DOHH2 (cell line): ENCODE data around the gene ITGB4.

Experiments used
- H3F3A ChIP-seq: fragments of 200-600 bp; sonication (generic), shearing (Covaris generic); 2 replicates; pipeline ENCODE4 v1.6.0; 2016; ENCODE audit warnings: antibody characterized with exemption, mild to moderate bottlenecking; ENCODE audit not compliant: control insufficient read depth, insufficient read depth
- H3K27ac ChIP-seq: fragments of 200-600 bp; sonication (generic); 2 replicates; pipeline ENCODE4 v1.5.1; 2014; ENCODE audit warnings: low read depth, mild to moderate bottlenecking, low read length, moderate library complexity
- H3K27me3 ChIP-seq: fragments of 200-600 bp; sonication (generic); 2 replicates; pipeline ENCODE4 v1.6.1; 2014; ENCODE audit warnings: mild to moderate bottlenecking, low read length, mixed read lengths; ENCODE audit not compliant: control insufficient read depth
- H3K36me3 ChIP-seq: fragments of 200-600 bp; sonication (generic); 2 replicates; pipeline ENCODE4 v1.6.1; 2014; ENCODE audit warnings: mild to moderate bottlenecking, low read length, moderate library complexity, mixed read lengths; ENCODE audit not compliant: control insufficient read depth
- H3K4me1 ChIP-seq: fragments of 200-600 bp; sonication (generic); 2 replicates; pipeline ENCODE4 v1.6.1; 2014; ENCODE audit warnings: mild to moderate bottlenecking, low read length, mixed read lengths; ENCODE audit not compliant: control insufficient read depth
- H3K4me2 ChIP-seq: fragments of 200-600 bp; sonication (generic); 2 replicates; pipeline ENCODE4 v1.6.0; 2014; ENCODE audit warnings: mild to moderate bottlenecking, low read length, moderate library complexity
- H3K4me3 ChIP-seq: fragments of 200-600 bp; sonication (generic); 2 replicates; pipeline ENCODE4 v1.5.1; 2014; ENCODE audit warnings: mild to moderate bottlenecking, low read length, mixed read lengths
- H3K79me2 ChIP-seq: fragments of 200-600 bp; sonication (generic); 2 replicates; pipeline ENCODE4 v1.6.1; 2014; ENCODE audit warnings: mild to moderate bottlenecking, low read length, mixed read lengths; ENCODE audit not compliant: control insufficient read depth
- H3K9me2 ChIP-seq: fragments of 200-600 bp; sonication (generic); replicated peaks from 2 replicates; pipeline ENCODE4 v1.6.1; 2014; ENCODE audit warnings: mild to moderate bottlenecking, low read length, mixed read lengths; ENCODE audit not compliant: control insufficient read depth
- H3K9me3 ChIP-seq: fragments of 200-600 bp; sonication (generic); 2 replicates; pipeline ENCODE4 v1.6.1; 2014; ENCODE audit warnings: antibody characterized with exemption, low read length, mixed read lengths; ENCODE audit not compliant: control insufficient read depth, insufficient read depth
- H4K20me1 ChIP-seq: fragments of 200-600 bp; sonication (generic); 2 replicates; pipeline ENCODE4 v1.6.0; 2014; ENCODE audit warnings: low read depth, mild to moderate bottlenecking, antibody characterized with exemption, low read length, moderate library complexity; ENCODE audit not compliant: control insufficient read depth, insufficient read depth
- CTCF ChIP-seq: fragments of 200-600 bp; sonication (generic); IDR thresholded peaks from one replicate; pipeline ENCODE4 v1.5.1; 2014; ENCODE audit warnings: antibody characterized with exemption, mild to moderate bottlenecking, low read depth, low read length; ENCODE audit not compliant: poor library complexity, severe bottlenecking
- EZH2phosphoT487 ChIP-seq: fragments of 200-600 bp; sonication (generic); IDR thresholded peaks from 2 replicates; pipeline ENCODE4 v1.6.1; 2017; ENCODE audit warnings: borderline replicate concordance, mild to moderate bottlenecking, antibody characterized with exemption, low read length, moderate library complexity, mixed read lengths

The ITGB4 gene

GRCh38 chr17:75762513-75763268 is 41.4 kb downstream of the ITGB4 start:
- TF ChIP-seq EZH2phosphoT487 (no peak), CTCF (no peak)
- Histone ChIP-seq H3K27ac (no peak overlapping the region), H3K36me3 (peaks cover 6% of the 10 kb centered on the region; the same call in 1 of the 2 replicates), H3K4me1 (peaks cover 22% of the 10 kb centered on the region), H3K27me3 (peaks cover 3% of the 10 kb centered on the region; the same call in 1 of the 2 replicates), H3K9me3 (no peaks in the 10 kb centered on the region), H3F3A (no peaks in the 10 kb centered on the region), H4K20me1 (no peaks in the 10 kb centered on the region), H3K4me3 (no peak overlapping the region), H3K9me2 (no peaks in the 10 kb centered on the region), H3K4me2 (no peak overlapping the region), H3K79me2 (peaks cover 10% of the 10 kb centered on the region)

- Histone ChIP-seq H3F3A (no peaks in the 10 kb centered on the region), H3K4me3 (no peak overlapping the region), H3K4me2 (no peak overlapping the region; the same call in 1 of the 2 replicates), H4K20me1 (no peaks in the 10 kb centered on the region), H3K27me3 (peaks cover 3% of the 10 kb centered on the region; the same call in 1 of the 2 replicates), H3K79me2 (peaks cover 10% of the 10 kb centered on the region), H3K36me3 (peaks cover 6% of the 10 kb centered on the region; the same call in 1 of the 2 replicates), H3K9me3 (no peaks in the 10 kb centered on the region), H3K9me2 (no peaks in the 10 kb centered on the region), H3K4me1 (peaks cover 22% of the 10 kb centered on the region), H3K27ac (no peak overlapping the region)
- TF ChIP-seq CTCF (no peak), EZH2phosphoT487 (no peak)
Observed at GRCh38 chr17:75763269-75763607, 42.0 kb downstream of the ITGB4 start.

- H3K27ac ChIP-seq: 0 out of 2 replicates have a peak overlapping the region, but pooled peaks have one; percentile 32
- peaks cover 10% of the 10 kb centered on the region for H3K79me2 ChIP-seq
- no peaks in the 10 kb centered on the region for H4K20me1 ChIP-seq
- H3K36me3 ChIP-seq: peaks cover 6% of the 10 kb centered on the region; the same call in 1 of the 2 replicates
- H3K4me1 ChIP-seq: peaks cover 22% of the 10 kb centered on the region
- H3K4me3 ChIP-seq: peak overlapping the region; percentile 95
- no peaks in the 10 kb centered on the region for H3K9me3 ChIP-seq
- H3K27me3 ChIP-seq: peaks cover 3% of the 10 kb centered on the region; the same call in 1 of the 2 replicates
- TF ChIP-seq EZH2phosphoT487 (no peak), CTCF (no peak)
- H3F3A ChIP-seq: no peaks in the 10 kb centered on the region
- peak overlapping the region; percentile 93 for H3K4me2 ChIP-seq
- H3K9me2 ChIP-seq: no peaks in the 10 kb centered on the region
Observed at GRCh38 chr17:75763613-75764416, 42.6 kb downstream of the ITGB4 start.
